Activated naive CD8-positive, alpha-beta T cell treated with anti-CD3 and anti-CD28 coated beads, Interleukin-2, amount 50 U/mL, for 24 hours (primary cell): ENCODE measurements around the gene FLACC1.
"Not testable (repeated sequence)": the region's sequence is repeated elsewhere in the genome, so short reads cannot be mapped to it uniquely, and the experiment has no call there.

ENCODE experiments used
- ATAC-seq: fragments of 150-1000 bp; cut with Tn5 transposase; one replicate; pipeline ENCODE4 v1.10.0; 2021
- DNase-seq: peaks from one replicate; pipeline ENCODE4 v3.0.0; 2021
- H3K27ac Mint-ChIP-seq: one replicate; pipeline ENCODE4 v1.8.0; 2021; ENCODE audit warnings: mild to moderate bottlenecking, mixed read lengths
- H3K27me3 Mint-ChIP-seq: one replicate; pipeline ENCODE4 v1.8.0; 2021; ENCODE audit warnings: mixed read lengths
- H3K36me3 Mint-ChIP-seq: one replicate; pipeline ENCODE4 v1.8.0; 2021; ENCODE audit warnings: low read depth, mixed read lengths
- H3K4me1 Mint-ChIP-seq: one replicate; pipeline ENCODE4 v1.8.0; 2021; ENCODE audit warnings: mixed read lengths
- H3K4me3 Mint-ChIP-seq: one replicate; pipeline ENCODE4 v1.8.0; 2021; ENCODE audit warnings: mild to moderate bottlenecking, moderate library complexity, mixed read lengths
- H3K9me3 Mint-ChIP-seq: one replicate; pipeline ENCODE4 v1.8.0; 2021; ENCODE audit warnings: mixed read lengths

The FLACC1 gene

DNA sequence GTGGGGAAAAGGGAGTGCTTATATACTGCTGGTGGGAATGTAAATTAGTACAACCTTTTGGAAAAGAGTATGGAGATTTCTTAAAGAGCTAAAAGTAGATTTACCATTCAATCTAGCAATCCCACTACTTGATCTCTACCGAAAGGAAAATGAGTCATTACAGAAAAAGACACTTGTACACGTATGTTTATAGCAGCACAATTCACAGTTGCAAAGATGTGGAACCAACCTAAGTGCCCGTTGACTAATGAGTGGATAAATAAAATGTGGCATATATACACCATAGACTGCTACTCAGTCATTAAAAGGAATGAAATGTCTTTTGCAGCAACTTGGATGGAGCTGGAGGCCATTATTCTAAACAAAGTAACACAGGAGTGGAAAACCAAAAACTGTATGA, 29.5 kb downstream of the FLACC1 start:
- DNase-seq: no peak
- no peak for ATAC-seq
- Mint-ChIP-seq H3K36me3 (peaks cover 28% of the 10 kb centered on the region), H3K27ac (no peak overlapping the region), H3K4me3 (no peak overlapping the region), H3K27me3 (no peaks in the 10 kb centered on the region), H3K4me1 (peaks cover 3% of the 10 kb centered on the region), H3K9me3 (peaks cover 34% of the 10 kb centered on the region)

GRCh38 chr2:201322772-201323171, 34.4 kb downstream of the FLACC1 start:
- Mint-ChIP-seq H3K9me3 (peaks cover 56% of the 10 kb centered on the region), H3K27me3 (no peaks in the 10 kb centered on the region), H3K4me3 (no peak overlapping the region), H3K36me3 (peaks cover 40% of the 10 kb centered on the region), H3K27ac (no peak overlapping the region), H3K4me1 (peaks cover 3% of the 10 kb centered on the region)
- ATAC-seq (no peak), DNase-seq (no peak)

DNA sequence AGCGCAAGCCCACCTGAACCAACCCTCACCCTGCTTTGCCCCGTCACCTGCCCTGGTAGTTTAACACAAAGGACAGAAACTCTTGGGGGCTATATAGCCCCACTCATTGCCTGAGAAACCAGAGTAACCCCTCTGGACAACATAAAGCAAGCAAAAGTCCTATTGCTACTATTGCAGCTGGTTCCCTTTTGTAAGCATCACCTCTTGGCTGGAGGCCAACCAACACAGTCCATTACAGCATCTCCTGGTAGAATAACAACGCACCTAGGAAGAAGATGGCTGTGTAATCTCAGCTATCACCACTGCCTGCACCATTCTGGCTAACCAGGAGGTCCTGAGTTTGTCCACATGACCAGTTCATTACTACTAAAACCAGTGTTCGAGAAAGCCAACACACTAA, 36.4 kb downstream of the FLACC1 start:
- ATAC-seq (no peak), DNase-seq (no peak)
- peaks cover 36% of the 10 kb centered on the region for H3K36me3 Mint-ChIP-seq
- H3K9me3 Mint-ChIP-seq: peaks cover 46% of the 10 kb centered on the region
- H3K27me3 Mint-ChIP-seq: no peaks in the 10 kb centered on the region
- H3K27ac Mint-ChIP-seq: no peak overlapping the region
- H3K4me1 Mint-ChIP-seq: no peaks in the 10 kb centered on the region
- no peak overlapping the region for H3K4me3 Mint-ChIP-seq

- H3K4me1 Mint-ChIP-seq: no peaks in the 10 kb centered on the region
- no peak overlapping the region for H3K27ac Mint-ChIP-seq
- H3K27me3 Mint-ChIP-seq: no peaks in the 10 kb centered on the region
- H3K9me3 Mint-ChIP-seq: peaks cover 48% of the 10 kb centered on the region
- peaks cover 35% of the 10 kb centered on the region for H3K36me3 Mint-ChIP-seq
- H3K4me3 Mint-ChIP-seq: no peak overlapping the region
- DNase-seq (no peak), ATAC-seq (no peak)
These were observed 36.9 kb downstream of the FLACC1 start for GRCh38 chr2:201320257-201320656.

GRCh38 chr2:201319511-201319910, 37.6 kb downstream of the FLACC1 start:
- DNase-seq (no peak), ATAC-seq (no peak)
- Mint-ChIP-seq H3K4me1 (no peaks in the 10 kb centered on the region), H3K9me3 (peaks cover 52% of the 10 kb centered on the region), H3K27me3 (no peaks in the 10 kb centered on the region), H3K4me3 (no peak overlapping the region), H3K27ac (no peak overlapping the region), H3K36me3 (peaks cover 34% of the 10 kb centered on the region)

DNA sequence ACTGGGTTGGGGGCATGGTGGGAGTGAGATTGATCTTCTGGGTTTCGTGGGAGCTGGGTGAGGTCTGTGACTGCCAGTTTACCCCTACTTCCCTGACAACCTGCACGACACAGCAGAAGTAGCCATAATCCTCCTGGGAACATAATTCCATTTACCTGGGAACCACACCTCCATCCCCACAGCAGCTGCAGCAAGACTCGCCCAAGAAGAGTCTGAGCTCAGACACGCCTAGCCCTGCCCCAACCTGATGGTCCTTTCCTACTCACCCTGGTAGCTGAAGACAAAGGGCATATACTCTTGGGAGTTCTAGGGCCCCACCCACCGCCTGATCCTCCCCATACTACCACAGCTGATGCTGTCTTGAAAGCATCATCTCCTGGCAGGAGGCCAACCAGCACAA, 43.8 kb downstream of the FLACC1 start:
- no peaks in the 10 kb centered on the region for H3K27me3 Mint-ChIP-seq
- no peaks in the 10 kb centered on the region for H3K4me1 Mint-ChIP-seq
- peaks cover 22% of the 10 kb centered on the region for H3K36me3 Mint-ChIP-seq
- H3K4me3 Mint-ChIP-seq: no peak overlapping the region
- ATAC-seq (no peak), DNase-seq (no peak)
- no peak overlapping the region for H3K27ac Mint-ChIP-seq
- peaks cover 41% of the 10 kb centered on the region for H3K9me3 Mint-ChIP-seq

DNA sequence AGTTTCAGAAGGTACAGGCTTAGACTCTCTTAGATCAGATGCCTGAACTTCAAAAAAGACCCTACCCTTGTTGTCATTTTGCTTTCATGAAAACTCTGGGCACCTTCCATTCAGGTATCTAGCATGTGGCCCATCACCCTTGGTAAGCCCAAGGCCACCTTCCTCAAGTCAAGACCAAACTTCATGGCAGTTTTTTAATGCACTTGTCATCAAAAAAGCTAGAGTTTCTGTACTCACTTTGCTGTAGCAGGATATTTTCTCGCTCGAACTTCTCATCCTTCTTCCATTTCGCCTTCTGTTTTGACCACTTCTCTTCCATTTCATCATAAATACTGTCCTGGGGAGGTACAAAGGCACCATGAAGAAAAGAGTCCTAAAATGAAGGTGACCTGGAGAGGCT, 48.2 kb downstream of the FLACC1 start:
- peaks cover 30% of the 10 kb centered on the region for H3K36me3 Mint-ChIP-seq
- H3K9me3 Mint-ChIP-seq: peaks cover 20% of the 10 kb centered on the region
- DNase-seq (no peak), ATAC-seq (no peak)
- no peaks in the 10 kb centered on the region for H3K4me1 Mint-ChIP-seq
- H3K4me3 Mint-ChIP-seq: no peak overlapping the region
- no peak overlapping the region for H3K27ac Mint-ChIP-seq
- no peaks in the 10 kb centered on the region for H3K27me3 Mint-ChIP-seq

- DNase-seq (no peak), ATAC-seq (no peak)
- H3K36me3 Mint-ChIP-seq: peaks cover 28% of the 10 kb centered on the region
- H3K4me3 Mint-ChIP-seq: no peak overlapping the region
- no peak overlapping the region for H3K27ac Mint-ChIP-seq
- peaks cover 16% of the 10 kb centered on the region for H3K9me3 Mint-ChIP-seq
- no peaks in the 10 kb centered on the region for H3K4me1 Mint-ChIP-seq
- H3K27me3 Mint-ChIP-seq: no peaks in the 10 kb centered on the region
These were observed 49.3 kb downstream of the FLACC1 start for GRCh38 chr2:201307876-201308275.

DNA sequence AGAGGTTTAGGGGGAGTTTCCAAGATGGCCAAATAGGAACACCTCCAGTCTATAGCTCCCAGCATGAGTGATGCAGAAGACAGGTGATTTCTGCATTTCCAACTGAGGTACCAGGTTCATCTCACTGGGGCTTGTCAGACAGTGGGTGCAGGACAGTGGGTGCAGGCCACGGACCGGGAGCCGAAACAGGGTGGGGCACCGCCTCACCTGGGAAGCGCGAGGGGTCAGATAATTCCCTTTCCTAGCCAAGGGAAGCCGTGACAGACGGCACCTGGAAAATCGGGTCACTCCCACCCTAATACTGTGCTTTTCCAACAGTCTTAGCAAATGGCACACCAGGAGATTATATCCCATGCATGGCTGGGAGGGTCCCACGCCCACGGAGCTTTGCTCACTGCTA, 57.2 kb downstream of the FLACC1 start:
- Mint-ChIP-seq H3K36me3 (peaks cover 39% of the 10 kb centered on the region), H3K9me3 (peaks cover 35% of the 10 kb centered on the region)
- DNase-seq, H3K27me3 Mint-ChIP-seq, ATAC-seq, H3K4me3 Mint-ChIP-seq, H3K27ac Mint-ChIP-seq, H3K4me1 Mint-ChIP-seq: not testable (repeated sequence)

- Mint-ChIP-seq H3K4me3 (no peak overlapping the region), H3K27ac (no peak overlapping the region), H3K9me3 (peaks cover 37% of the 10 kb centered on the region), H3K36me3 (peaks cover 39% of the 10 kb centered on the region), H3K4me1 (no peaks in the 10 kb centered on the region), H3K27me3 (no peaks in the 10 kb centered on the region)
- ATAC-seq (no peak), DNase-seq (no peak)
These were observed 58.6 kb downstream of the FLACC1 start for GRCh38 chr2:201298462-201299052.

GRCh38 chr2:201290457-201291148, 66.5 kb downstream of the FLACC1 start:
- H3K27me3 Mint-ChIP-seq, ATAC-seq, H3K4me3 Mint-ChIP-seq, H3K4me1 Mint-ChIP-seq, H3K27ac Mint-ChIP-seq, DNase-seq: not testable (repeated sequence)
- Mint-ChIP-seq H3K9me3 (peaks cover 22% of the 10 kb centered on the region), H3K36me3 (peaks cover 71% of the 10 kb centered on the region)

DNA sequence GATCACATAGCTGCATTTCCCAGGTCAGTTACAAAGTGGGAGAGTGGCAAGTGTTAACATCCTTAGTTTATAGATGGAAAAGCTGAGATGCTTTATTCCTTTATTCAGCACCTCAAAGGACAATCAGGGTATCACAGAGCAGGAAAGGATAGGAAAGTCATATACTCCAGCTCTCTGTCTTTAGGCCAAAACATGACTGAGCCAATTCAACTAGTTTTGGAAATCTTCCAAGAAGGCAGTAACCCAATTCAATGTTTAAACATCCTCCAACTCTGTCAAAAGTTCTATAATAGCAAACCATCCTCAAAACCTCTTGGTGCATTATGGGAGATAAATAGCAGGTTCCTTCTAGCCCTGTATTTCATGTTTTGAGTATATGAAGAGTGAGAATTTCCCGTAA, 71.6 kb downstream of the FLACC1 start:
- H3K9me3 Mint-ChIP-seq: peaks cover 4% of the 10 kb centered on the region
- no peak overlapping the region for H3K4me3 Mint-ChIP-seq
- H3K36me3 Mint-ChIP-seq: peaks cover 57% of the 10 kb centered on the region
- ATAC-seq (no peak), DNase-seq (no peak)
- H3K27me3 Mint-ChIP-seq: no peaks in the 10 kb centered on the region
- peaks cover 13% of the 10 kb centered on the region for H3K4me1 Mint-ChIP-seq
- no peak overlapping the region for H3K27ac Mint-ChIP-seq

- no peak overlapping the region for H3K4me3 Mint-ChIP-seq
- H3K36me3 Mint-ChIP-seq: peaks cover 43% of the 10 kb centered on the region
- ATAC-seq (no peak), DNase-seq (no peak)
- H3K27ac Mint-ChIP-seq: peak overlapping the region; percentile 8
- peaks cover 33% of the 10 kb centered on the region for H3K4me1 Mint-ChIP-seq
- no peaks in the 10 kb centered on the region for H3K9me3 Mint-ChIP-seq
- no peaks in the 10 kb centered on the region for H3K27me3 Mint-ChIP-seq
These were observed 76.7 kb downstream of the FLACC1 start for GRCh38 chr2:201280191-201281040.

GRCh38 chr2:201279079-201279478, 78.1 kb downstream of the FLACC1 start:
- Mint-ChIP-seq H3K27ac (peak overlapping the region; percentile 52), H3K4me1 (peaks cover 24% of the 10 kb centered on the region), H3K36me3 (peaks cover 45% of the 10 kb centered on the region), H3K4me3 (no peak overlapping the region), H3K9me3 (no peaks in the 10 kb centered on the region), H3K27me3 (no peaks in the 10 kb centered on the region)
- ATAC-seq (no peak), DNase-seq (no peak)

DNA sequence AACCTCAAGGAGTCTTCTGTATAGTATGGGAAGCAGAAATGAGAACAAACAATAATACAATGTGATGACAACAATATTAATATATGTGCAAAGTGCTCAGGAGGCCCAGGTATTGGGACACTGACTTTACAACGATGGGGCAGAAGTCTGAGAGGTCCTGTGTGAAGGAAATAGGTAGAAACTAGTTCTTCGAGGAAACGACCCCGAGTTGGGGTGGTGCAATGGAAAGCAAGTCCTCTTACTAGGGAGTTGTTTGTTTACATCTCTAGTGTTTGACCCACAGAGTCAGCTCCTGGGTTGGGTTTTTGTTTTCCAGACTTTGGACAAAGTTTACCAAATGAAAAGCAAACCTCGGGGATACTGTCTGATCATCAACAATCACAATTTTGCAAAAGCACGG, 80.6 kb downstream of the FLACC1 start:
- Mint-ChIP-seq H3K9me3 (no peaks in the 10 kb centered on the region), H3K27me3 (no peaks in the 10 kb centered on the region), H3K36me3 (peaks cover 62% of the 10 kb centered on the region), H3K4me3 (no peak overlapping the region), H3K4me1 (peaks cover 38% of the 10 kb centered on the region), H3K27ac (no peak overlapping the region)
- no peak for DNase-seq
- no peak for ATAC-seq
